Upper lobe of right lung (tissue), 1 donor: ENCODE results near the gene ZFP30. TPM values are rescaled to one million over a fixed set of nuclear protein-coding genes. Genes with fewer than 3 reads are reported as not detected.

Experiments used
- ATAC-seq: fragments of 200-7000 bp; cut with Tn5 transposase; one replicate; pipeline ENCODE4 v1.9.1; 2020; ENCODE audit warnings: mild to moderate bottlenecking, moderate library complexity
- DNase-seq: peaks from one replicate; pipeline ENCODE4 v3.0.0-alpha.2; 2020
- H3K27ac ChIP-seq: fragments of 200-600 bp; one replicate; pipeline ENCODE4 v1.8.0; 2022
- H3K27me3 ChIP-seq: fragments of 200-600 bp; one replicate; pipeline ENCODE4 v1.8.0; 2022; ENCODE audit warnings: mild to moderate bottlenecking
- H3K36me3 ChIP-seq: fragments of 200-600 bp; one replicate; pipeline ENCODE4 v1.8.0; 2022
- H3K4me1 ChIP-seq: fragments of 200-600 bp; one replicate; pipeline ENCODE4 v1.8.0; 2022
- H3K4me3 ChIP-seq: fragments of 200-600 bp; one replicate; pipeline ENCODE4 v1.8.0; 2022; ENCODE audit warnings: mild to moderate bottlenecking
- H3K9me3 ChIP-seq: fragments of 200-600 bp; one replicate; pipeline ENCODE4 v1.8.0; 2022
- CTCF ChIP-seq: fragments of 200-600 bp; IDR thresholded peaks from one replicate; pipeline ENCODE4 v1.8.0; 2022; ENCODE audit warnings: antibody characterized with exemption
- intact Hi-C: fragments of 100-400 bp; cut with DNase I; formaldehyde crosslinking; loops from one replicate; pipeline ENCODE4 v1.11.0; 2022
- total RNA-seq: library from RNA; stranded (reverse); fragmentation: NEBNext Ultra II Directional; extraction: Animal tissue kit (Norgen Biotek cat#: 25700); gene quantifications from one replicate; pipeline ENCODE4 v1.2.1, GENCODE V29; 2021
- donor health status: DM: no; HTN: yes; CAD: no; lungs with severe emphysema.

The ZFP30 gene
- total RNA-seq, 1 donor from 2014 or later: 10.4 TPM

GRCh38 chr19:37654118-37654517 is 1.1 kb downstream of the ZFP30 start:
- TF ChIP-seq CTCF: no peak
- H3K4me1 ChIP-seq: peaks cover 20% of the 10 kb centered on the region
- peak overlapping the region; percentile 83 for H3K27ac ChIP-seq
- no peaks in the 10 kb centered on the region for H3K36me3 ChIP-seq
- intact Hi-C loops: no loop called here
- no peak for ATAC-seq
- no peaks in the 10 kb centered on the region for H3K9me3 ChIP-seq
- peak overlapping the region; percentile 77 for H3K4me3 ChIP-seq
- H3K27me3 ChIP-seq: no peaks in the 10 kb centered on the region
- DNase-seq: no peak

GRCh38 chr19:37635076-37636056 is 19.9 kb downstream of the ZFP30 start:
- Histone ChIP-seq H3K27ac (no peak overlapping the region), H3K4me1 (no peaks in the 10 kb centered on the region), H3K36me3 (peaks cover 5% of the 10 kb centered on the region), H3K27me3 (no peaks in the 10 kb centered on the region), H3K4me3 (no peak overlapping the region), H3K9me3 (peaks cover 65% of the 10 kb centered on the region)
- no peak for DNase-seq
- intact Hi-C loops: no loop called here
- no peak for TF ChIP-seq CTCF
- ATAC-seq: no peak

- Histone ChIP-seq H3K36me3 (peaks cover 18% of the 10 kb centered on the region), H3K9me3 (peaks cover 11% of the 10 kb centered on the region), H3K4me3 (peak overlapping the region; percentile 72), H3K27me3 (no peaks in the 10 kb centered on the region), H3K4me1 (peaks cover 12% of the 10 kb centered on the region), H3K27ac (peak overlapping the region; percentile 91)
- ATAC-seq (peak; percentile 84), DNase-seq (peak; percentile 86)
- intact Hi-C loops: no loop called here
- no peak for TF ChIP-seq CTCF
Observed at GRCh38 chr19:37594982-37595382, 60.3 kb downstream of the ZFP30 start.

- H3K27me3 ChIP-seq: no peaks in the 10 kb centered on the region
- peaks cover 13% of the 10 kb centered on the region for H3K36me3 ChIP-seq
- no peak for TF ChIP-seq CTCF
- H3K4me1 ChIP-seq: peaks cover 12% of the 10 kb centered on the region
- peak within 1 kb of the TSS; percentile 72 for H3K4me3 ChIP-seq
- intact Hi-C loops: no loop called here
- H3K9me3 ChIP-seq: peaks cover 9% of the 10 kb centered on the region
- ATAC-seq (peak; percentile 99), DNase-seq (peak; percentile 98)
- peak within 1 kb of the TSS; percentile 91 for H3K27ac ChIP-seq
Observed at GRCh38 chr19:37594304-37594981, 60.8 kb downstream of the ZFP30 start, which contains the start of the genes ZNF540 and ZNF571. Gene ZNF540, plus strand, starts transcription at chr19:37594876. Its CDS starts 3,572 bp downstream, at chr19:37598448. Gene ZNF571, minus strand, starts transcription at chr19:37594792. Its CDS starts 8,116 bp downstream, at chr19:37586676.

- TF ChIP-seq CTCF: no peak
- DNase-seq (no peak), ATAC-seq (no peak)
- H3K4me3 ChIP-seq: peak overlapping the region; percentile 72
- peaks cover 7% of the 10 kb centered on the region for H3K9me3 ChIP-seq
- peak overlapping the region; percentile 91 for H3K27ac ChIP-seq
- H3K36me3 ChIP-seq: peaks cover 8% of the 10 kb centered on the region
- intact Hi-C loops: no loop called here
- no peaks in the 10 kb centered on the region for H3K27me3 ChIP-seq
- peaks cover 12% of the 10 kb centered on the region for H3K4me1 ChIP-seq
Observed at GRCh38 chr19:37593996-37594303, 61.3 kb downstream of the ZFP30 start.
